HEK293 (cell line): ENCODE data around the gene SH2B2.
"Not testable (repeated sequence)": the region's sequence is repeated elsewhere in the genome, so short reads cannot be mapped to it uniquely, and the experiment has no call there.

Source experiments
- ATF2 ChIP-seq: fragments of 450-650 bp; formaldehyde crosslinking; IDR thresholded peaks from 2 replicates; pipeline ENCODE4 v1.5.1; 2016; ENCODE audit warnings: missing biosample characterization, missing genetic modification characterization, low read depth
- CTCF ChIP-seq: fragments of 450-650 bp; formaldehyde crosslinking; IDR thresholded peaks from 2 replicates; pipeline ENCODE4 v1.5.1; 2016; ENCODE audit warnings: missing biosample characterization, missing genetic modification characterization
- KLF9 ChIP-seq: fragments of 450-650 bp; formaldehyde crosslinking; IDR thresholded peaks from 2 replicates; pipeline ENCODE4 v1.5.1; 2016; ENCODE audit warnings: missing biosample characterization, missing genetic modification characterization, low read depth
- REST ChIP-seq: fragments of 450-650 bp; formaldehyde crosslinking; IDR thresholded peaks from 2 replicates; pipeline ENCODE4 v1.5.1; 2016; ENCODE audit warnings: missing biosample characterization, missing genetic modification characterization
- ZEB2 ChIP-seq: fragments of 450-650 bp; formaldehyde crosslinking; IDR thresholded peaks from 2 replicates; pipeline ENCODE4 v1.5.1; 2016; ENCODE audit warnings: missing biosample characterization, missing genetic modification characterization
- ZFP41 ChIP-seq: fragments of 450-650 bp; formaldehyde crosslinking; IDR thresholded peaks from 2 replicates; pipeline ENCODE4 v1.5.1; 2016; ENCODE audit warnings: missing biosample characterization, missing genetic modification characterization, borderline replicate concordance
- ZFP69B ChIP-seq: fragments of 450-650 bp; formaldehyde crosslinking; IDR thresholded peaks from 2 replicates; pipeline ENCODE4 v1.5.1; 2016; ENCODE audit warnings: missing biosample characterization, missing genetic modification characterization
- ZNF350 ChIP-seq: fragments of 450-650 bp; formaldehyde crosslinking; IDR thresholded peaks from 2 replicates; pipeline ENCODE4 v1.5.0; 2017; ENCODE audit warnings: missing biosample characterization, mild to moderate bottlenecking, missing genetic modification characterization
- ZNF426 ChIP-seq: fragments of 450-650 bp; formaldehyde crosslinking; IDR thresholded peaks from 2 replicates; pipeline ENCODE4 v1.5.1; 2017; ENCODE audit warnings: missing biosample characterization, missing genetic modification characterization, mild to moderate bottlenecking, inconsistent platforms, moderate library complexity
- ZNF677 ChIP-seq: fragments of 450-650 bp; IDR thresholded peaks from 2 replicates; pipeline ENCODE4 v1.5.0; 2018; ENCODE audit warnings: missing biosample characterization, mild to moderate bottlenecking, missing genetic modification characterization, moderate library complexity
- ZNF747 ChIP-seq: fragments of 450-650 bp; formaldehyde crosslinking; IDR thresholded peaks from 2 replicates; pipeline ENCODE4 v1.5.1; 2016; ENCODE audit warnings: missing biosample characterization, missing genetic modification characterization
- ZNF830 ChIP-seq: fragments of 450-650 bp; IDR thresholded peaks from 2 replicates; pipeline ENCODE4 v1.5.0; 2018; ENCODE audit warnings: missing biosample characterization, missing genetic modification characterization, low read depth, mild to moderate bottlenecking, moderate library complexity

- TF ChIP-seq ZFP69B (tag by site-specific recombination); ATF2 (tag by site-specific recombination); ZFP41 (tag by site-specific recombination); ZEB2 (tag by site-specific recombination); REST (tag by site-specific recombination); ZNF426; CTCF; ZNF350 (tag by site-specific recombination); ZNF747 (tag by site-specific recombination); KLF9 (tag by site-specific recombination); ZNF677 (tag by site-specific recombination); ZNF830 (tag by site-specific recombination): not testable (repeated sequence)
These were observed 42.2 kb downstream of the SH2B2 start for GRCh38 chr7:102328863-102329262.
